HUES6 (cell line): ENCODE results near the gene TGFB2.

Experiments
- H3K27ac ChIP-seq: 2 replicates; pipeline ENCODE4 v1.7.0; 2013; ENCODE audit warnings: low read depth, mild to moderate bottlenecking, low read length, inconsistent platforms
- H3K27me3 ChIP-seq: 2 replicates; pipeline ENCODE4 v1.6.1; 2013; ENCODE audit warnings: low read length; ENCODE audit not compliant: control insufficient read depth, insufficient read depth
- H3K36me3 ChIP-seq: 2 replicates; pipeline ENCODE4 v1.6.1; 2013; ENCODE audit warnings: low read length; ENCODE audit not compliant: control insufficient read depth, insufficient read depth
- H3K4me1 ChIP-seq: 2 replicates; pipeline ENCODE4 v1.6.1; 2013; ENCODE audit warnings: low read length; ENCODE audit not compliant: control insufficient read depth, insufficient read depth
- H3K4me3 ChIP-seq: 2 replicates; pipeline ENCODE4 v1.5.1; 2013; ENCODE audit warnings: low read depth, low read length
- H3K9ac ChIP-seq: one replicate; pipeline ENCODE4 v1.6.1; 2013; ENCODE audit warnings: mild to moderate bottlenecking, low read length
- H3K9me3 ChIP-seq: 2 replicates; pipeline ENCODE4 v1.6.1; 2013; ENCODE audit warnings: low read depth, low read length; ENCODE audit not compliant: control insufficient read depth, insufficient read depth

The TGFB2 gene

DNA sequence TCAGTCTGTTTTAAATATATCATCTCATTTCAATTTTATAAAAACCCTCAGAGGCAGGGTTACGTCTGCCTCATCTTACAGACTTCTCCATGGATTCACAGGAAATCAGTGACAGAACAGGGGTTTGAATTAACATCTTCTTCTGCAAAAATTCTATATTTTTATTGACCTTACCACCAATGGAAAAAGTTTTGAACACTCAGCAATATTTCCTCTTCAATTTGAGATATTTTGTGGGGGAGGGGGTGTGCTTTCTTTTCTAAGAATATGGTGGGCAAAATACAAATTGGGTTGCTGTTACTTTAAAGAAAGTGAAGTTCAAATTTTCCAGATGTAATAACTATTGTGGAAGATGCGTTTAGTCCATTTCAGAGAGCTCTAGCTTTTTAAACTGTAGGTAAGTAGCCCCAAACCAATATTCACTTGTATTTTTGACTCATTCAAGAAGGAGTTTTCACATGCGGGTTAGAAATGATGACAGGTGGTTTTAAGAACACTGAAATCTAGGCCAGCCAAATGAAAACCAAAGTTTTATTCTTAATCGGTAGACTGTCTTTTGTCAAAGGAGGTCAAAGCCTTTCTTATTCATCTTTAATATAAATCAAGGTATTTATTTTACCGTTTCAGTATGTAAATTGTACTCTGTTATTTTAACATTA, 17.4 kb downstream of the TGFB2 start:
- no peak overlapping the region for H3K27ac ChIP-seq
- no peaks in the 10 kb centered on the region for H3K36me3 ChIP-seq
- H3K9me3 ChIP-seq, result no peaks in the 10 kb centered on the region

GRCh38 chr1:218363141-218363540, 18.0 kb downstream of the TGFB2 start:
- Histone ChIP-seq H3K4me1 (no peaks in the 10 kb centered on the region), H3K36me3 (no peaks in the 10 kb centered on the region), H3K27me3 (no peaks in the 10 kb centered on the region), H3K9ac (no peak overlapping the region), H3K9me3 (no peaks in the 10 kb centered on the region), H3K27ac (no peak overlapping the region), H3K4me3 (no peak overlapping the region)

More for the DNA sequence above, 17.4 kb downstream of the TGFB2 start:
- no peaks in the 10 kb centered on the region for H3K4me1 ChIP-seq
- H3K4me3 ChIP-seq, result no peak overlapping the region
- no peaks in the 10 kb centered on the region for H3K27me3 ChIP-seq
- no peak overlapping the region for H3K9ac ChIP-seq

- H3K9me3 ChIP-seq, result no peaks in the 10 kb centered on the region
These were observed 19.0 kb downstream of the TGFB2 start for GRCh38 chr1:218364028-218364710.

GRCh38 chr1:218365226-218365999, 20.3 kb downstream of the TGFB2 start:
- H3K9me3 ChIP-seq, result no peaks in the 10 kb centered on the region
- H3K4me1 ChIP-seq, result no peaks in the 10 kb centered on the region
- H3K36me3 ChIP-seq, result no peaks in the 10 kb centered on the region
- H3K9ac ChIP-seq, result no peak overlapping the region
- H3K4me3 ChIP-seq, result no peak overlapping the region
- H3K27ac ChIP-seq, result no peak overlapping the region
- H3K27me3 ChIP-seq, result no peaks in the 10 kb centered on the region

More at GRCh38 chr1:218364028-218364710, 19.0 kb downstream of the TGFB2 start:
- no peak overlapping the region for H3K27ac ChIP-seq
- H3K4me3 ChIP-seq, result no peak overlapping the region
- H3K27me3 ChIP-seq, result no peaks in the 10 kb centered on the region
- H3K36me3 ChIP-seq, result no peaks in the 10 kb centered on the region
- H3K4me1 ChIP-seq, result no peaks in the 10 kb centered on the region
- H3K9ac ChIP-seq, result no peak overlapping the region

GRCh38 chr1:218366322-218367052, 21.4 kb downstream of the TGFB2 start:
- H3K36me3 ChIP-seq, result no peaks in the 10 kb centered on the region
- no peaks in the 10 kb centered on the region for H3K9me3 ChIP-seq
- H3K4me3 ChIP-seq, result no peak overlapping the region
- H3K27me3 ChIP-seq, result no peaks in the 10 kb centered on the region
- no peaks in the 10 kb centered on the region for H3K4me1 ChIP-seq
- no peak overlapping the region for H3K9ac ChIP-seq
- no peak overlapping the region for H3K27ac ChIP-seq

DNA sequence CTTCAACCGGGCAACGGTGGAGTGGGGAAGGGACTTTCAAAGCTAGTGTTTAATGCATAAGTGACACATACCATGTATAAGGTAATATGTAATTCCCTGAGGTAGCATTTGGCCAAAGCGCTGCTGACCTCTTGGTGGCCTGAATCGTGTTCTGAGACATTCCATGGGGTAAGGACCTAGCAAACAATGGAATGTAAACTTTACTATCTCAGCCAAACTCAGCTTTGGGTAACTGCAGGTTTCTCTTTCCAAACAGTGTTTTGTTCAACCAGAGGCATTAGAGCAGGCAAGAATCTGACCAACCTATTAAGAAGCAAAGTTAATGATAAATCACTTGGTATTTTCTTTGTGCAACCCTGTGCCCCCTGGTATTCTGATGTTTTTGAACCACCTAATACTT, 22.0 kb downstream of the TGFB2 start:
- Histone ChIP-seq H3K27ac (no peak overlapping the region), H3K9me3 (no peaks in the 10 kb centered on the region), H3K9ac (no peak overlapping the region), H3K36me3 (no peaks in the 10 kb centered on the region), H3K4me1 (no peaks in the 10 kb centered on the region), H3K4me3 (no peak overlapping the region), H3K27me3 (no peaks in the 10 kb centered on the region)

DNA sequence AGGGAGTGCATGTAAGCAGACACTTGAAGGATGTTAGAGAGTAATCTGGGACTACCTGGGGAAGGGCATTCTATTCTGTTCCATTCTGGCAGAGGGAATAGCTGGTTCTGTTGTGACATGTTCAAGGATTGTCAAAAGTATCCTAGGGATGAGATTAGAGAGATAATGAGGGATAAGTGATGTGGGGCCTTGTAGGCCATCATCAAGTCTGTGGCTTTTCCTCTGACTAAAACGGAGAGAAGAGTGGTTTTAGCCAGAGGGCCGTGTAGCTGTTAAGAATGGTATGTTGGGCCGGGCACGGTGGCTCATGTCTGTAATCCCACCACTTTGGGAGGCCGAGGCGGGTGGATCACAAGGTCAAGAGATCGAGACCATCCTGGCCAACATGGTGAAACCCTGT, 23.6 kb downstream of the TGFB2 start:
- H3K36me3 ChIP-seq, result no peaks in the 10 kb centered on the region
- no peaks in the 10 kb centered on the region for H3K4me1 ChIP-seq
- H3K4me3 ChIP-seq, result no peak overlapping the region
- no peak overlapping the region for H3K27ac ChIP-seq
- no peak overlapping the region for H3K9ac ChIP-seq
- H3K27me3 ChIP-seq, result no peaks in the 10 kb centered on the region
- H3K9me3 ChIP-seq, result no peaks in the 10 kb centered on the region

DNA sequence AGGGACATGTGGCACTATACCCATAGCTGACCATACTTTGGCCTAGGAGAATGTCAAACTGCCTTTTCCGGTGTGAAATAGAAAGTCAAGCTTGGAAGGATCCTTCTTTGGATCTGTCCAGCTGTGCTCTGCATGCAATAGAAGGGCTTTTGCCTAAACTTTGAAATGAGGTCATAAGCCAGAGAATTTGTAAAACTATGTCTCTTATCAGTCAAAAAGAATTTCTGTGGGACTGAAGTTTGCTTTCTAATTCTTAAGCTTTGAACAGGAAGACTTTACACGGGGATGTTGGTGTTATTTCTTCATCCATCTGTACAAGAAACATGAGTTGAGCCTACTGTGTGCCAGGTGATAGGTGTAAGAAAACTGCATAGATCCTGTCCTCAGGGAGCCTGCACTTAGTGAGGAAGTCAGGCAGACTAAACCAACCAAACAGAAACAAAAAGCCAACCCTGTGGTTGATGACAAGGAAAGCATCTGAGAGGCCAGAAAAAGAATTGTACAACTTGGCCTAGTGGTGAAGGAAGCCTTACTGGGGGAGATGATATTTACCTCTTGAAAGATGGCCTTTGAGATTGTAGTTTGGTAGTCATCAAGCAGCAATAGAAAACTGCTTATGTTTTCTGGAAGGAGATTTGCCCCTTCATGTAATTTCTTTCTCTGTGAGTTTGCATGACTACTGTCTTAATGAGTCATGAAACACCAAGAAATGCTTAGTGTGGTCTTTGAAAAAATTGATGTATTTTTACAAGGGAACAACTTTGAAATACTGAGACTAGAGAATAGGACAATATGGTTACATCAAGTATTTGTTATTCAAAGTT, 24.8 kb downstream of the TGFB2 start:
- H3K9me3 ChIP-seq, result no peaks in the 10 kb centered on the region
- no peaks in the 10 kb centered on the region for H3K4me1 ChIP-seq
- no peak overlapping the region for H3K4me3 ChIP-seq
- no peak overlapping the region for H3K27ac ChIP-seq
- H3K9ac ChIP-seq, result no peak overlapping the region
- H3K36me3 ChIP-seq, result no peaks in the 10 kb centered on the region
- H3K27me3 ChIP-seq, result no peaks in the 10 kb centered on the region

GRCh38 chr1:218371927-218372672, 27.0 kb downstream of the TGFB2 start:
- 0 out of 2 replicates have a peak, but pooled peaks cover 1% of the 10 kb centered on the region for H3K4me1 ChIP-seq
- no peak overlapping the region for H3K4me3 ChIP-seq
- no peaks in the 10 kb centered on the region for H3K27me3 ChIP-seq
- H3K9ac ChIP-seq, result no peak overlapping the region
- no peaks in the 10 kb centered on the region for H3K36me3 ChIP-seq
- no peaks in the 10 kb centered on the region for H3K9me3 ChIP-seq
- H3K27ac ChIP-seq, result no peak overlapping the region
